Activated naive CD4-positive, alpha-beta T cell treated with anti-CD3 and anti-CD28 coated beads for 36 hours (primary cell): ENCODE measurements around the gene ADCY10. TPM values are rescaled to one million over a fixed set of nuclear protein-coding genes. Genes with fewer than 3 reads are reported as not detected.
"Not testable (repeated sequence)": the region's sequence is repeated elsewhere in the genome, so short reads cannot be mapped to it uniquely, and the experiment has no call there.

Experiments used
- CTCF ChIA-PET: fragments of 350-600 bp; sonication (Branson Sonifier 250); formaldehyde crosslinking; loops from one replicate; lab custom pipeline; 2021; ENCODE audit warnings: antibody characterized with exemption; lab: Charles Lee
- DNase-seq: peaks from one replicate; pipeline ENCODE4 v3.0.0-alpha.2; 2020
- H3K27ac Mint-ChIP-seq: one replicate; pipeline ENCODE4 v1.8.0; 2021; ENCODE audit warnings: mild to moderate bottlenecking, mixed read lengths
- H3K27me3 Mint-ChIP-seq: one replicate; pipeline ENCODE4 v1.8.0; 2021; ENCODE audit warnings: low read depth, mixed read lengths
- H3K36me3 Mint-ChIP-seq: one replicate; pipeline ENCODE4 v1.8.0; 2021; ENCODE audit warnings: low read depth, mixed read lengths
- H3K4me1 Mint-ChIP-seq: one replicate; pipeline ENCODE4 v1.8.0; 2021; ENCODE audit warnings: low read depth, mixed read lengths
- H3K4me3 Mint-ChIP-seq: one replicate; pipeline ENCODE4 v1.8.0; 2021; ENCODE audit warnings: mild to moderate bottlenecking, moderate library complexity, mixed read lengths
- H3K9me3 Mint-ChIP-seq: one replicate; pipeline ENCODE4 v1.8.0; 2021; ENCODE audit warnings: mixed read lengths
- intact Hi-C: fragments of 100-400 bp; cut with micrococcal nuclease; formaldehyde crosslinking; loops from one replicate; pipeline ENCODE4 v1.15.1; 2023
- total RNA-seq, 2 experiments: library from RNA; stranded (reverse); gene quantifications; one replicate each; pipeline ENCODE4 v1.2.3, GENCODE V29; 2021

Gene ADCY10
- total RNA-seq, 2 experiments from 2014 or later: 0.24 TPM; not detected in 1

GRCh38 chr1:167904652-167905130 lies 9.2 kb downstream of the ADCY10 start:
- Mint-ChIP-seq H3K27ac (no peak overlapping the region), H3K4me1 (no peaks in the 10 kb centered on the region), H3K4me3 (no peak overlapping the region), H3K27me3 (no peaks in the 10 kb centered on the region), H3K36me3 (no peaks in the 10 kb centered on the region), H3K9me3 (no peaks in the 10 kb centered on the region)
- DNase-seq: no peak
- CTCF ChIA-PET: no interaction called here
- intact Hi-C loops: no loop called here

- CTCF ChIA-PET: no interaction called here
These were observed 13.0 kb downstream of the ADCY10 start for GRCh38 chr1:167900907-167901306.

GRCh38 chr1:167899253-167899681 lies 14.7 kb downstream of the ADCY10 start:
- Mint-ChIP-seq H3K4me1 (no peaks in the 10 kb centered on the region), H3K27me3 (no peaks in the 10 kb centered on the region), H3K4me3 (no peak overlapping the region), H3K36me3 (no peaks in the 10 kb centered on the region), H3K9me3 (no peaks in the 10 kb centered on the region), H3K27ac (no peak overlapping the region)
- intact Hi-C loops: no loop called here
- no peak for DNase-seq
- CTCF ChIA-PET: no interaction called here

More at GRCh38 chr1:167900907-167901306, 13.0 kb downstream of the ADCY10 start:
- Mint-ChIP-seq H3K9me3 (no peaks in the 10 kb centered on the region), H3K27ac (no peak overlapping the region), H3K4me3 (no peak overlapping the region), H3K27me3 (no peaks in the 10 kb centered on the region), H3K36me3 (no peaks in the 10 kb centered on the region), H3K4me1 (no peaks in the 10 kb centered on the region)
- intact Hi-C loops: no loop called here
- no peak for DNase-seq

GRCh38 chr1:167898578-167899222 lies 15.2 kb downstream of the ADCY10 start:
- Mint-ChIP-seq H3K27me3 (no peaks in the 10 kb centered on the region), H3K27ac (no peak overlapping the region), H3K9me3 (no peaks in the 10 kb centered on the region), H3K4me1 (no peaks in the 10 kb centered on the region), H3K4me3 (no peak overlapping the region), H3K36me3 (no peaks in the 10 kb centered on the region)
- intact Hi-C loops: no loop called here
- CTCF ChIA-PET: no interaction called here
- no peak for DNase-seq

- CTCF ChIA-PET: interaction anchor here (2.9 kb wide), 1 partner anchor 189 kb away, joined by 7 read pairs; no protein-coding TSS in a partner anchor
These were observed 20.1 kb downstream of the ADCY10 start for GRCh38 chr1:167893798-167894197.

GRCh38 chr1:167890400-167890799 lies 23.5 kb downstream of the ADCY10 start:
- intact Hi-C loops: no loop called here

More at GRCh38 chr1:167893798-167894197, 20.1 kb downstream of the ADCY10 start:
- Mint-ChIP-seq H3K27me3 (no peaks in the 10 kb centered on the region), H3K4me1 (no peaks in the 10 kb centered on the region), H3K27ac (no peak overlapping the region), H3K4me3 (no peak overlapping the region), H3K36me3 (no peaks in the 10 kb centered on the region), H3K9me3 (no peaks in the 10 kb centered on the region)
- intact Hi-C loops: no loop called here
- DNase-seq: no peak

GRCh38 chr1:167887187-167887586 lies 26.7 kb downstream of the ADCY10 start:
- H3K4me3 Mint-ChIP-seq, H3K27ac Mint-ChIP-seq, CTCF ChIA-PET, H3K9me3 Mint-ChIP-seq, DNase-seq, H3K36me3 Mint-ChIP-seq, intact Hi-C loops, H3K27me3 Mint-ChIP-seq, H3K4me1 Mint-ChIP-seq: not testable (repeated sequence)

More at GRCh38 chr1:167890400-167890799, 23.5 kb downstream of the ADCY10 start:
- Mint-ChIP-seq H3K36me3 (no peaks in the 10 kb centered on the region), H3K4me1 (no peaks in the 10 kb centered on the region), H3K4me3 (no peak overlapping the region), H3K9me3 (peaks cover 2% of the 10 kb centered on the region), H3K27me3 (no peaks in the 10 kb centered on the region), H3K27ac (peak overlapping the region; percentile 43)
- DNase-seq: no peak
- CTCF ChIA-PET: interaction anchor here (0.7 to 1.2 kb wide), 2 partner anchors 40 to 132 kb away, joined by 3 read pairs; no protein-coding TSS in a partner anchor

GRCh38 chr1:167882376-167882775 lies 31.6 kb downstream of the ADCY10 start:
- CTCF ChIA-PET: interaction anchor here (0.8 kb wide), 1 partner anchor 1273 kb away, joined by 4 read pairs; no protein-coding TSS in a partner anchor
- no peak for DNase-seq
- Mint-ChIP-seq H3K36me3 (no peaks in the 10 kb centered on the region), H3K27me3 (no peaks in the 10 kb centered on the region), H3K4me1 (no peaks in the 10 kb centered on the region), H3K27ac (no peak overlapping the region), H3K4me3 (no peak overlapping the region), H3K9me3 (no peaks in the 10 kb centered on the region)
- intact Hi-C loops: no loop called here

- H3K9me3 Mint-ChIP-seq: no peaks in the 10 kb centered on the region
- intact Hi-C loops: loop anchor here (2.0 kb wide), 1 partner anchor 67 kb away; no protein-coding TSS in a partner anchor
- H3K36me3 Mint-ChIP-seq: no peaks in the 10 kb centered on the region
- no peaks in the 10 kb centered on the region for H3K4me1 Mint-ChIP-seq
- CTCF ChIA-PET: no interaction called here
- no peak for DNase-seq
- H3K27me3 Mint-ChIP-seq: no peaks in the 10 kb centered on the region
- H3K4me3 Mint-ChIP-seq: no peak overlapping the region
- no peak overlapping the region for H3K27ac Mint-ChIP-seq
These were observed 32.1 kb downstream of the ADCY10 start for GRCh38 chr1:167881786-167882185.

GRCh38 chr1:167881069-167881468 lies 32.9 kb downstream of the ADCY10 start:
- H3K27ac Mint-ChIP-seq: no peak overlapping the region
- no peaks in the 10 kb centered on the region for H3K9me3 Mint-ChIP-seq
- H3K4me1 Mint-ChIP-seq: no peaks in the 10 kb centered on the region
- CTCF ChIA-PET: no interaction called here
- no peaks in the 10 kb centered on the region for H3K36me3 Mint-ChIP-seq
- intact Hi-C loops: loop anchor here (2.0 kb wide), 1 partner anchor 68 kb away; no protein-coding TSS in a partner anchor
- H3K27me3 Mint-ChIP-seq: no peaks in the 10 kb centered on the region
- no peak overlapping the region for H3K4me3 Mint-ChIP-seq
- DNase-seq: no peak

GRCh38 chr1:167880580-167881021 lies 33.3 kb downstream of the ADCY10 start:
- no peaks in the 10 kb centered on the region for H3K27me3 Mint-ChIP-seq
- intact Hi-C loops: loop anchor here (2.0 kb wide), 1 partner anchor 68 kb away; no protein-coding TSS in a partner anchor
- no peaks in the 10 kb centered on the region for H3K36me3 Mint-ChIP-seq
- H3K9me3 Mint-ChIP-seq: no peaks in the 10 kb centered on the region
- H3K4me1 Mint-ChIP-seq: no peaks in the 10 kb centered on the region
- CTCF ChIA-PET: no interaction called here
- DNase-seq: no peak
- no peak overlapping the region for H3K4me3 Mint-ChIP-seq
- no peak overlapping the region for H3K27ac Mint-ChIP-seq

- Mint-ChIP-seq H3K27ac (no peak overlapping the region), H3K4me3 (no peak overlapping the region), H3K4me1 (no peaks in the 10 kb centered on the region), H3K9me3 (no peaks in the 10 kb centered on the region), H3K27me3 (no peaks in the 10 kb centered on the region), H3K36me3 (no peaks in the 10 kb centered on the region)
- DNase-seq: no peak
- intact Hi-C loops: no loop called here
- CTCF ChIA-PET: no interaction called here
These were observed 34.4 kb downstream of the ADCY10 start for GRCh38 chr1:167879508-167879907.
